ENCODE results near the gene CDYL2. TPM values are rescaled to one million over a fixed set of nuclear protein-coding genes. Genes with fewer than 3 reads are reported as not detected.
A peak's percentile ranks its signal among the peaks of the same experiment; 100 is the strongest.

The CDYL2 gene
- total RNA-seq, 6 experiments from 2014 or later: 15.4 to 22.5 (median 20.6) TPM

GRCh38 chr16:80751167-80751566 is 53.2 kb downstream of the CDYL2 start:
- Mint-ChIP-seq H3K27ac (peak overlapping the region; percentile 59), H3K9me3 (no peaks in the 10 kb centered on the region), H3K27me3 (ENCODE audit: insufficient read depth) (peaks cover 3% of the 10 kb centered on the region), H3K4me3 (peak overlapping the region; percentile 70), H3K36me3 (ENCODE audit: low read depth) (no peaks in the 10 kb centered on the region), H3K4me1 (ENCODE audit: low read depth) (peaks cover 34% of the 10 kb centered on the region)
- TF ChIP-seq, protein P1, sequence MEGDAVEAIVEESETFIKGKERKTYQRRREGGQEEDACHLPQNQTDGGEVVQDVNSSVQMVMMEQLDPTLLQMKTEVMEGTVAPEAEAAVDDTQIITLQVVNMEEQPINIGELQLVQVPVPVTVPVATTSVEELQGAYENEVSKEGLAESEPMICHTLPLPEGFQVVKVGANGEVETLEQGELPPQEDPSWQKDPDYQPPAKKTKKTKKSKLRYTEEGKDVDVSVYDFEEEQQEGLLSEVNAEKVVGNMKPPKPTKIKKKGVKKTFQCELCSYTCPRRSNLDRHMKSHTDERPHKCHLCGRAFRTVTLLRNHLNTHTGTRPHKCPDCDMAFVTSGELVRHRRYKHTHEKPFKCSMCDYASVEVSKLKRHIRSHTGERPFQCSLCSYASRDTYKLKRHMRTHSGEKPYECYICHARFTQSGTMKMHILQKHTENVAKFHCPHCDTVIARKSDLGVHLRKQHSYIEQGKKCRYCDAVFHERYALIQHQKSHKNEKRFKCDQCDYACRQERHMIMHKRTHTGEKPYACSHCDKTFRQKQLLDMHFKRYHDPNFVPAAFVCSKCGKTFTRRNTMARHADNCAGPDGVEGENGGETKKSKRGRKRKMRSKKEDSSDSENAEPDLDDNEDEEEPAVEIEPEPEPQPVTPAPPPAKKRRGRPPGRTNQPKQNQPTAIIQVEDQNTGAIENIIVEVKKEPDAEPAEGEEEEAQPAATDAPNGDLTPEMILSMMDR (IDR thresholded peaks at IDR 0.05): no peak
- DNase-seq: peak; percentile 43

DNA sequence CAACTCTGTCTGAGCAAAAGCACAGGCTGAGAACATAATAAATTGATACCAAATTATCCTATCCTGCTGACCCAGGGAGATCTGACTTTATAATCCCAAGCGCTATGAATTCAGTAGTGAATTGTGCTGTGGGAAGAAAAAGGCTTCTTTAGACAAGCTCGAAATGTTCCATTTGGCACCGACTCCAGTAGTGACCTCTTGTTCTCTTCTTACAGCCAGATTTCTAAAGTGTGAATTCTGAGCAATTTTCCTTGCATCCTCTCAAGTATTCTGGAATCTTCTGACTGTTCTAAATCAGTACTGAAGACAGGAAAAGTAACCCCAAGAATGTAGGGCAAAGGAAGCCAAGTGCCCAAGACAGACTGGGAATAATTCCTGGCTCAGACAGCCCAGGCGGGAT is 58.2 kb downstream of the CDYL2 start:
- TF ChIP-seq, protein P1 (IDR thresholded peaks at IDR 0.05): no peak
- Mint-ChIP-seq H3K9me3 (no peaks in the 10 kb centered on the region), H3K4me1 (ENCODE audit: low read depth) (peaks cover 19% of the 10 kb centered on the region), H3K36me3 (ENCODE audit: low read depth) (peaks cover 12% of the 10 kb centered on the region), H3K27ac (no peak overlapping the region), H3K4me3 (no peak overlapping the region), H3K27me3 (ENCODE audit: insufficient read depth) (peaks cover 3% of the 10 kb centered on the region)
- DNase-seq: no peak

DNA sequence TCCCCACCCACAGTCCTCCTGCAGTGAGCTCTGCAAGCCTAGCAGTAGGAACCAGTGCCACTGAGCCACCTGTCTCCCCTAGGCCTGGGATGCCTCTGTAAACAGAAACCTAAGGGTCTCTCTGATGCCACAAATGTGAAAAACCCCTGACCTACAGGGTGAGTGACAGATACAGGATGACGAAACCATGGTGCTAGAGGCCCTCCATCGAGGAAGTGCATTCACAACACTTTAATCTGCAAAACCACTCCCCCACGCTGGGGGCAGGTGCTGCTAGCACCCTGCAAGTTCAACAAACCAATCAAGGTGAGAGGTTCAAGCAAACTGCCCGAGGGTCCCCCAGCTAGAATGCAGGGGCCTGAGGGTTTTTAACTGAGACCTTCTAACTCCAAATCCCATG is 59.5 kb downstream of the CDYL2 start:
- Mint-ChIP-seq H3K4me3 (no peak overlapping the region), H3K36me3 (ENCODE audit: low read depth) (peaks cover 19% of the 10 kb centered on the region), H3K27ac (no peak overlapping the region), H3K27me3 (ENCODE audit: insufficient read depth) (peaks cover 3% of the 10 kb centered on the region), H3K4me1 (ENCODE audit: low read depth) (peaks cover 13% of the 10 kb centered on the region), H3K9me3 (peaks cover 3% of the 10 kb centered on the region)
- TF ChIP-seq, protein P1 (IDR thresholded peaks at IDR 0.05): no peak
- DNase-seq: no peak

- DNase-seq: no peak
Measured at GRCh38 chr16:80743772-80744171, 60.6 kb downstream of the CDYL2 start.

GRCh38 chr16:80743273-80743672 is 61.1 kb downstream of the CDYL2 start:
- Mint-ChIP-seq H3K27ac (no peak overlapping the region), H3K27me3 (ENCODE audit: insufficient read depth) (peaks cover 3% of the 10 kb centered on the region), H3K36me3 (ENCODE audit: low read depth) (peaks cover 32% of the 10 kb centered on the region), H3K4me1 (ENCODE audit: low read depth) (peaks cover 22% of the 10 kb centered on the region), H3K4me3 (no peak overlapping the region), H3K9me3 (peaks cover 13% of the 10 kb centered on the region)
- TF ChIP-seq, protein P1 (IDR thresholded peaks at IDR 0.05): no peak
- no peak for DNase-seq

More at GRCh38 chr16:80743772-80744171, 60.6 kb downstream of the CDYL2 start:
- H3K27me3 Mint-ChIP-seq (ENCODE audit: insufficient read depth): peaks cover 3% of the 10 kb centered on the region
- H3K4me1 Mint-ChIP-seq (ENCODE audit: low read depth): peaks cover 17% of the 10 kb centered on the region
- no peak overlapping the region for H3K4me3 Mint-ChIP-seq
- no peak overlapping the region for H3K27ac Mint-ChIP-seq
- H3K36me3 Mint-ChIP-seq (ENCODE audit: low read depth): peaks cover 30% of the 10 kb centered on the region
- H3K9me3 Mint-ChIP-seq: peaks cover 13% of the 10 kb centered on the region
- TF ChIP-seq, protein P1 (IDR thresholded peaks at IDR 0.05): no peak

GRCh38 chr16:80742331-80742730 is 62.1 kb downstream of the CDYL2 start:
- TF ChIP-seq, protein P1 (IDR thresholded peaks at IDR 0.05): no peak

More at GRCh38 chr16:80742331-80742730, 62.1 kb downstream of the CDYL2 start:
- Mint-ChIP-seq H3K27me3 (ENCODE audit: insufficient read depth) (no peaks in the 10 kb centered on the region), H3K4me1 (ENCODE audit: low read depth) (peaks cover 23% of the 10 kb centered on the region), H3K9me3 (peaks cover 13% of the 10 kb centered on the region), H3K27ac (no peak overlapping the region), H3K36me3 (ENCODE audit: low read depth) (peaks cover 32% of the 10 kb centered on the region), H3K4me3 (no peak overlapping the region)
- DNase-seq: no peak

All from HFFc6 (cell line).